GM12892 (cell line): ENCODE results near the gene GOSR2.

Source experiments
- POLR2A ChIP-seq: IDR thresholded peaks from 2 replicates; pipeline ENCODE4 v1.6.1; 2011; ENCODE audit warnings: low read depth, low read length, control low read depth
- POLR2AphosphoS5 ChIP-seq: IDR thresholded peaks from 2 replicates; pipeline ENCODE4 v1.6.1; 2011; ENCODE audit warnings: low read depth, low read length, control low read depth
- TAF1 ChIP-seq: IDR thresholded peaks from 2 replicates; pipeline ENCODE4 v1.6.1; 2011; ENCODE audit warnings: low read depth, mild to moderate bottlenecking, control low read depth, low read length, borderline replicate concordance

- no peak for TF ChIP-seq TAF1
- no peak for TF ChIP-seq POLR2A
- TF ChIP-seq POLR2AphosphoS5: no peak
Observed at GRCh38 chr17:46877466-46877865, 45.5 kb upstream of the GOSR2 start.
